Neural cell (in vitro differentiated cells): ENCODE measurements around the gene PDIA2.

Experiments used
- CTCF ChIP-seq: fragments of 450-650 bp; IDR thresholded peaks from 2 replicates; pipeline ENCODE4 v1.5.1; 2014; ENCODE audit warnings: antibody characterized with exemption, mild to moderate bottlenecking, moderate library complexity; ENCODE audit not compliant: poor library complexity, severe bottlenecking
- EP300 ChIP-seq: fragments of 450-650 bp; conservative IDR thresholded peaks from 2 replicates; pipeline ENCODE4 v1.6.1; 2014; ENCODE audit warnings: antibody characterized with exemption, mild to moderate bottlenecking, moderate library complexity; ENCODE audit not compliant: poor library complexity, severe bottlenecking
- EZH2 ChIP-seq: fragments of 200-600, 300-800 bp; shearing (Covaris generic), sonication (generic); IDR thresholded peaks from 2 replicates; pipeline ENCODE4 v1.6.1; 2014; ENCODE audit warnings: antibody characterized with exemption, low read length, borderline replicate concordance, mild to moderate bottlenecking; ENCODE audit not compliant: insufficient read depth, poor library complexity, severe bottlenecking

DNA sequence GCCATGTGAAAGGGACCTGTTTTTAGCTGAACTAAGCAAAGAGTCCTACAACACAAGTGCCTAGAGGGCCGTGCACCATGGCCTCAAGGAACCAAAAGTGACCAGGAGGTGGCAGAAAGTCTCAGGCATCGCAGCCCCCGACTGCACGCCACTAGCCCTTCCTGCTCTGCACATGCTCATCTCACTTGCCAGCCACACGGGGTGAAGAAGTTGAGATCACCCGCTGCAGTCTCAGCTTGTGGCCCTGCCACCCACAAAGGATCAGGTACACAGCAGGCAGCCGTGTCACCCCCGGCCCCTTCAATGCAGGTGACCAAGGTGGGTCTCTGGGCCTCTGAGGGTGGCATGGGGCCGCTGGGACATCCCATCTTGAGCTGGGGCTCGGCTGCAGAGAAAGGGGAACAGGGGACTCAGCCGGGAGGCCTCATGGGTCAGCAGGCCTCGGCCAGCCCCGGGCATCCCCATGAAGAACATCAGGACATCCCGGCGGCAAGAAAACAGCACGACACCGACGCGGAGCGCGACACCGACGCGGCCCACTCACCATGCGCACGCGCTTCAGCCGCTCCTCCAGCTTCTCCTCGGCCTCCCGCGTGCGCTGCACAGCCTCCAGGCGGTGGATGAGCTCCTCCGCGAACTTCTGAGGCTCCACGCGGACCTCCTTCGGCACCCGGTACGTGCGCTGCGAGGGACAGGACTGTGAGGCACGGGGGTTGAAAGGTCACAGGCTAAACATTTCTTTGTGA lies 21.0 kb downstream of the PDIA2 start:
- TF ChIP-seq CTCF: no peak
- TF ChIP-seq EZH2: no peak
- TF ChIP-seq EP300: no peak
